Colonic mucosa (tissue), 4 donors: ENCODE measurements around the gene GID4. TPM values are rescaled to one million over a fixed set of nuclear protein-coding genes. Genes with fewer than 3 reads are reported as not detected.

Experiments used
- DNase-seq: peaks from one replicate; pipeline ENCODE4 v3.0.0-alpha.2; 2020
- H3K27ac ChIP-seq: fragments of 200-600 bp; one replicate; pipeline ENCODE4 v1.8.0; 2021
- H3K27me3 ChIP-seq: fragments of 200-600 bp; one replicate; pipeline ENCODE4 v1.8.0; 2021
- H3K36me3 ChIP-seq: fragments of 200-600 bp; one replicate; pipeline ENCODE4 v1.8.0; 2021
- H3K4me1 ChIP-seq: fragments of 200-600 bp; one replicate; pipeline ENCODE4 v1.8.0; 2021; ENCODE audit warnings: mild to moderate bottlenecking
- H3K4me3 ChIP-seq: fragments of 200-600 bp; one replicate; pipeline ENCODE4 v1.8.0; 2021
- H3K9ac ChIP-seq, 2 donors: one replicate each; pipeline ENCODE4 v1.7.0; 2013; ENCODE audit warnings: control low read depth in 2 of 2, low read depth in 2 of 2, low read length in 2 of 2
- H3K9me3 ChIP-seq: fragments of 200-600 bp; one replicate; pipeline ENCODE4 v1.8.0; 2021
- intact Hi-C: fragments of 100-400 bp; cut with DNase I; formaldehyde crosslinking; loops from one replicate; pipeline ENCODE4 v1.14.1; 2022
- total RNA-seq, 2 donors: library from RNA; stranded (reverse); fragmentation: NEBNext Ultra II Directional in 1 of 2; extraction: Animal tissue kit (Norgen Biotek cat#: 25700) in 1 of 2; gene quantifications; one replicate each; pipeline ENCODE4 v1.2.1, GENCODE V29; 2021
- TF ChIP-seq, protein P1 (sequence below): fragments of 200-600 bp; IDR thresholded peaks from one replicate; pipeline ENCODE4 v1.8.0; 2022; ENCODE audit warnings: antibody characterized with exemption, mild to moderate bottlenecking
- donor health status: healthy.
- donor health status: DM: no; HTN: no; CAD: no.
- donor health status: DM: no; HTN: no; CAD: no.

The GID4 gene
- total RNA-seq, 2 donors from 2014 or later: 5.2 to 8.0 TPM

DNA sequence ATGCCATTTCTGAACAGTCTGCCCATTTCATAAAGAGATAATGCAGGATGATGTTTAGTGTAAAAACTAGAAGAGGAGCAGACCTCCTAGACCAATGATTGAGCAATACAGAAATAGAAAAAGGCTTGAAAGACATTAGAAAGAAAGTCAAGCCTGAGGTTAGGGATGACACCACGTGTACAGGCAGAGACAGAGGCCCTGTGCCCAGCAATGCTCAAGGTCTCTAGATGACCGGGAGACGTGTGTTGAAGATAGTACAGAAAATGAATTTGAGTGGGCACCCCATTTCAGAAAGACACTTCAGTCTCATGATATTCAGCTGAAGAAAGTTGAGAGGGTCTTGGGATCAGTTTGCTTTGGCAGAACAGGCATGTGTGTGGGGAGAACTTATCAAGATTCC, 5.4 kb downstream of the GID4 start:
- no peaks in the 10 kb centered on the region for H3K4me1 ChIP-seq
- no peaks in the 10 kb centered on the region for H3K36me3 ChIP-seq
- no peaks in the 10 kb centered on the region for H3K27me3 ChIP-seq
- H3K9me3 ChIP-seq: no peaks in the 10 kb centered on the region
- H3K4me3 ChIP-seq: no peak overlapping the region
- no peak overlapping the region for H3K9ac ChIP-seq
- TF ChIP-seq, protein P1, sequence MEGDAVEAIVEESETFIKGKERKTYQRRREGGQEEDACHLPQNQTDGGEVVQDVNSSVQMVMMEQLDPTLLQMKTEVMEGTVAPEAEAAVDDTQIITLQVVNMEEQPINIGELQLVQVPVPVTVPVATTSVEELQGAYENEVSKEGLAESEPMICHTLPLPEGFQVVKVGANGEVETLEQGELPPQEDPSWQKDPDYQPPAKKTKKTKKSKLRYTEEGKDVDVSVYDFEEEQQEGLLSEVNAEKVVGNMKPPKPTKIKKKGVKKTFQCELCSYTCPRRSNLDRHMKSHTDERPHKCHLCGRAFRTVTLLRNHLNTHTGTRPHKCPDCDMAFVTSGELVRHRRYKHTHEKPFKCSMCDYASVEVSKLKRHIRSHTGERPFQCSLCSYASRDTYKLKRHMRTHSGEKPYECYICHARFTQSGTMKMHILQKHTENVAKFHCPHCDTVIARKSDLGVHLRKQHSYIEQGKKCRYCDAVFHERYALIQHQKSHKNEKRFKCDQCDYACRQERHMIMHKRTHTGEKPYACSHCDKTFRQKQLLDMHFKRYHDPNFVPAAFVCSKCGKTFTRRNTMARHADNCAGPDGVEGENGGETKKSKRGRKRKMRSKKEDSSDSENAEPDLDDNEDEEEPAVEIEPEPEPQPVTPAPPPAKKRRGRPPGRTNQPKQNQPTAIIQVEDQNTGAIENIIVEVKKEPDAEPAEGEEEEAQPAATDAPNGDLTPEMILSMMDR: no peak
- no peak overlapping the region for H3K27ac ChIP-seq
- no peak for DNase-seq
- intact Hi-C loops: no loop called here

DNA sequence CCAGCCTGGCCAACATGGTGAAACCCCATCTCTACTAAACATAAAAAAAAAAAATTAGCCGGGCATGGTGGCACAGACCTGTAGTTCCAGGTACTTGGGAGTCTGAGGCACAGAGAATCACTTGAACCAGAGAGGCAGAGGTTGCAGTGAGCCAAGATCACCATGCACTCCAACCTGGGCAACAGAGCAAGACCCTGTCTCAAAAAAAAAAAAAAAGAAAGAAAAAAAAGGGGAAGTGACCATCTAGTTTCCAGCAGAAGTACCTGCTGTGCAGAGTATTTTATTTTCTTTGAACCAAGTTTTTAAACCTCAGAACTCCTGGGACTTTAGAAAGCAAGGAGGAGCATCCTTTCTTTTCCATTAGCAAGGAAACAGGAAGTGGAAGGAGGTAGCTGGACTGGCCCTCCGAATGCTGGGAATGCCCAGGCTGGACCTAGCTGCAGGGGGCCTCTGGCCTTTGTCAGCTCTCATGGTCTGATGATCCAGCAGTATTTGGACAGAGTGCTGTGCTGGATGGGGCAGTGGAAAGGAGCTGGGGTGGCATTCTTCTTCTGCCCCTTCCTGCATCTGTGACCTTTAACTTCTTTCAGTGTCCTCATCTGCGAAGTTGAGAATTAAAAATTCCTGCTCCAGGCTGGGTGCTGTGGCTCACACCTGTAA, 6.6 kb downstream of the GID4 start:
- intact Hi-C loops: no loop called here
- Histone ChIP-seq H3K27ac (no peak overlapping the region), H3K9ac (no peak overlapping the region), H3K9me3 (no peaks in the 10 kb centered on the region), H3K4me1 (no peaks in the 10 kb centered on the region), H3K36me3 (no peaks in the 10 kb centered on the region), H3K4me3 (no peak overlapping the region), H3K27me3 (no peaks in the 10 kb centered on the region)
- DNase-seq: no peak
- TF ChIP-seq, protein P1: no peak

DNA sequence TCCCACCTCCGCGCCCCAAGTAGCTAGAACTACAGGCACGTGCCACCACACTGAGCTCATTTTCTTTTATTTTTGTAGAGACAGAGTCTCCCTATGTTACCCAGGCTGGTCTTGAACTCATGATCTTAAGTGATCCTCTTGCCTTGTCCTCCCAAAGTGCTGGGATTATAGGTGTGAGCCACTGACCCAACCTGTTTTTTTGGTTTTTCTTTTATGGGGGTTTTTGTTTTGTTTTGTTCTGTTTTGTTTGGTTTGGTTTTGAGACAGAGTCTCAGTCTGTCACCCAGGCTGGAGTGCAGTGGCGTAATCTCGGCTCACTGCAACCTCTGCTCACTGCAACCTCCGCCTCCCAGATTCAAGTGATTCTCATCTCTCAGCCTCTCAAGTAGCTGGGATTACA, 16.4 kb downstream of the GID4 start:
- Histone ChIP-seq H3K36me3 (no peaks in the 10 kb centered on the region), H3K4me3 (no peak overlapping the region), H3K27me3 (no peaks in the 10 kb centered on the region), H3K4me1 (no peaks in the 10 kb centered on the region), H3K9me3 (no peaks in the 10 kb centered on the region), H3K27ac (no peak overlapping the region), H3K9ac (no peak overlapping the region)
- no peak for DNase-seq
- TF ChIP-seq, protein P1: no peak
- intact Hi-C loops: no loop called here

DNA sequence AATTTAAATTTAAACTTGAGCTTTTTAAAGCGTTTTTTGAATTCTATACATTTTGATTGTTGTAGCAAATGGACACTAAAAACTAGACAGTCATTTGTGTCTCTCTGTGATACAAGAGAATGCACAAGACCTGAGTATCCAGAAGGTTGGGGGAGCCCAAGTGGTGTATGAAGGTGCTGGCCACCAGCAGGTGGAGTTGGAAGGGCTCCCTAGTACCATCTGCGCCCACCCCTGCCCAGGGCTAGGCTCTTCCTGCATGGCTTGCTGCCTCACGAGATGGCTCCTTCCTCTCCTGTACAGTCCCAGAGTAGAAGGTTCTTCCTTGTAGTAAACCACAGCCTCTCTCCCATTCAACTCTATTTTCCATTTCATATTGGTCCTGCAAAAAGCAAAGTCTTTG, 17.0 kb downstream of the GID4 start:
- Histone ChIP-seq H3K27me3 (no peaks in the 10 kb centered on the region), H3K4me1 (no peaks in the 10 kb centered on the region), H3K9me3 (no peaks in the 10 kb centered on the region), H3K27ac (no peak overlapping the region), H3K4me3 (no peak overlapping the region), H3K36me3 (no peaks in the 10 kb centered on the region), H3K9ac (no peak overlapping the region)
- no peak for DNase-seq
- TF ChIP-seq, protein P1: no peak
- intact Hi-C loops: no loop called here

DNA sequence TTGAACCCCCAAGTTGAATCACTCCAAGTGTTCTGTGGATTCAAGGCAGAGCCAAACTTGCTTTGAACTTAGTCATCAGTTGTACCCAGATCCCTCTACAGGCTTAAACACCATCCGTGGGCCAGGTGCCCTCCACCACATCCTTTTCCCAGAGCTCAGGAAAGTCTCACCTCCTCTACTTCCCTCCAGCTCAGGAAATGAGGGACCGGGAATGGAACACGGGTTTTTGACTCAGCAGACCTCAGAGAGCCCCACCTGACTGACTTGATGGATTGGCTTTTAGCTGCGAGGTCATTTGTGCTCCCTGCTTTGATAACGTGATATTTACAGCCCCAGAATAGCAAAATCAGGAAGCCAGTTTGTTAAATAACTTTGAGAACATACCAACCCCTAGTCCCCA, 20.1 kb downstream of the GID4 start:
- no peaks in the 10 kb centered on the region for H3K9me3 ChIP-seq
- no peaks in the 10 kb centered on the region for H3K27me3 ChIP-seq
- H3K4me1 ChIP-seq: no peaks in the 10 kb centered on the region
- H3K36me3 ChIP-seq: peaks cover 6% of the 10 kb centered on the region
- H3K9ac ChIP-seq: no peak overlapping the region
- no peak for DNase-seq
- TF ChIP-seq, protein P1: no peak
- intact Hi-C loops: no loop called here
- no peak overlapping the region for H3K27ac ChIP-seq
- H3K4me3 ChIP-seq: no peak overlapping the region
